CD4-positive, alpha-beta T cell (primary cell): ENCODE results near the gene TXNDC5. TPM values are rescaled to one million over a fixed set of nuclear protein-coding genes. Genes with fewer than 3 reads are reported as not detected.

Experiments
- ATAC-seq: fragments of 200-7000 bp; cut with Tn5 transposase; one replicate; pipeline ENCODE4 v1.10.0; 2022; ENCODE audit warnings: mild to moderate bottlenecking; ENCODE audit not compliant: poor library complexity
- CTCF ChIA-PET: fragments of 350-600 bp; sonication (Branson Sonifier 250); formaldehyde crosslinking; loops from one replicate; lab custom pipeline; 2021; ENCODE audit warnings: antibody characterized with exemption, inconsistent platforms; lab: Charles Lee
- POLR2A ChIA-PET: fragments of 350-600 bp; sonication (Branson Sonifier 250); formaldehyde crosslinking; loops from one replicate; lab custom pipeline; 2021; ENCODE audit warnings: antibody characterized with exemption, inconsistent platforms; lab: Charles Lee
- DNase-seq, 14 experiments: peaks; one replicate each; pipeline ENCODE4 v3.0.0-alpha.2; 2013 to 2020; ENCODE audit warnings: mixed read lengths in 2 of 14
- H3K27ac ChIP-seq, 2 donors: one replicate each; pipeline versions ENCODE4 v1.5.1 to v1.7.0; 2013; ENCODE audit warnings: low read length in 2 of 2, low read depth in 1 of 2, mild to moderate bottlenecking in 1 of 2
- H3K27me3 ChIP-seq, 2 experiments: 1 replicate in 1 of 2; 2 replicates in 1 of 2; pipeline versions ENCODE4 v1.6.1 to v1.7.0; 2013; ENCODE audit warnings: low read length in 2 of 2, control low read depth in 1 of 2, mild to moderate bottlenecking in 1 of 2, moderate library complexity in 1 of 2; ENCODE audit not compliant: insufficient read depth in 2 of 2, control insufficient read depth in 1 of 2
- H3K36me3 ChIP-seq: one replicate; pipeline ENCODE4 v1.6.1; 2013; ENCODE audit warnings: low read length, control low read depth; ENCODE audit not compliant: insufficient read depth
- H3K4me1 ChIP-seq: one replicate; pipeline ENCODE4 v1.6.1; 2013; ENCODE audit warnings: low read length, control low read depth; ENCODE audit not compliant: insufficient read depth
- H3K4me3 ChIP-seq: one replicate; pipeline ENCODE4 v1.5.1; 2013; ENCODE audit warnings: mild to moderate bottlenecking, low read length, moderate library complexity
- H3K9me3 ChIP-seq, 2 experiments: 1 replicate in 1 of 2; 2 replicates in 1 of 2; pipeline versions ENCODE4 v1.6.1 to v1.7.0; 2013; ENCODE audit warnings: low read length in 2 of 2, mild to moderate bottlenecking in 2 of 2, control low read depth in 1 of 2, moderate library complexity in 1 of 2; ENCODE audit not compliant: control insufficient read depth in 1 of 2, insufficient read depth in 1 of 2
- H3K27ac Mint-ChIP-seq: one replicate; pipeline ENCODE4 v1.8.0; 2020; ENCODE audit warnings: mixed read lengths
- H3K27me3 Mint-ChIP-seq: one replicate; pipeline ENCODE4 v1.8.0; 2021; ENCODE audit warnings: mixed read lengths
- H3K36me3 Mint-ChIP-seq: one replicate; pipeline ENCODE4 v1.8.0; 2021; ENCODE audit warnings: low read depth, mixed read lengths
- H3K4me1 Mint-ChIP-seq: one replicate; pipeline ENCODE4 v1.8.0; 2021; ENCODE audit warnings: low read depth, mixed read lengths
- H3K4me3 Mint-ChIP-seq: one replicate; pipeline ENCODE4 v1.8.0; 2020; ENCODE audit warnings: mild to moderate bottlenecking, mixed read lengths
- H3K9me3 Mint-ChIP-seq: one replicate; pipeline ENCODE4 v1.8.0; 2020; ENCODE audit warnings: mixed read lengths
- CTCF ChIP-seq: fragments of 200-600 bp; IDR thresholded peaks from one replicate; pipeline ENCODE4 v1.8.0; 2022; ENCODE audit warnings: antibody characterized with exemption, mild to moderate bottlenecking
- intact Hi-C, 2 experiments: fragments of 100-400 bp; cut with DNase I in 1 of 2; cut with micrococcal nuclease in 1 of 2; formaldehyde crosslinking; loops; one replicate each; pipeline versions ENCODE4 v1.15.1 to v1.9.0; 2023 to 2025; cut with DNase I, micrococcal nuclease
- total RNA-seq, 174 experiments: library from RNA in 2 of 174; stranded (reverse) in 2 of 174; gene quantifications; one replicate each; pipeline ENCODE4 v1.2.3 and lab custom pipeline; 2021 to 2026

The TXNDC5 gene
- total RNA-seq, 2 experiments from 2014 or later: 4.2 to 7.8 TPM

DNA sequence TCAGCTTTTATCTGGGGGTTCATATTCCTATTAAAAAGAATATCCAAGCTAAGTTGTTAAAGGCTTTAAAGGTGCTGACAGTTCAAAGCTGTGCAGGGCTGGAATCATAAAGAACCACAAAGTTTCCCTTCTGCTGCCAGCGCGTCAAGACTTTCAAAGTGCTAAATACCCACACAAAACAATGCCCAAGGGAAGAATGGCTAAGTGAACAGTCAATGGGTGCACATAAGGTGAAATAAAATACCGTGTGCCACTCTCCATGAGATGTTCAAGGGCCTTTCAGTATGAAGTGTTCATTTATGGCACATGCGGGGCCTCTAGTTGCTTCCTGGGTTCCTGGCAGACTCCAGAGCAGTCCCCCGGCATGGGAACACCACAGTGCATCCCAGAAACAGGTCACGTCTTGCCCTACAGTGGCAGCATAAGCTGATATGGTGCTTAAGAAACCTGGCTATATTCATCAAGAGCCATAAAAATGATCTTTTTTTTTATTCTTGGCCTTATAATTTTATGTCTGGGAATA is 14.1 kb downstream of the TXNDC5 start:
- no peak for ATAC-seq
- Histone ChIP-seq H3K4me1 (no peaks in the 10 kb centered on the region), H3K27ac (no peak overlapping the region), H3K36me3 (peaks cover 73% of the 10 kb centered on the region), H3K4me3 (no peak overlapping the region), H3K9me3 (no peaks in the 10 kb centered on the region), H3K27me3 (no peaks in the 10 kb centered on the region)
- CTCF ChIA-PET: no interaction called here
- TF ChIP-seq CTCF: no peak
- Mint-ChIP-seq H3K27ac (no peak overlapping the region), H3K36me3 (peaks cover 87% of the 10 kb centered on the region), H3K4me1 (no peaks in the 10 kb centered on the region), H3K9me3 (no peaks in the 10 kb centered on the region), H3K27me3 (no peaks in the 10 kb centered on the region), H3K4me3 (no peak overlapping the region)
- POLR2A ChIA-PET: no interaction called here
- intact Hi-C loops: no loop called here
- DNase-seq: no peak

GRCh38 chr6:7895125-7895423 is 15.5 kb downstream of the TXNDC5 start:
- peaks cover 71% of the 10 kb centered on the region for H3K36me3 ChIP-seq
- intact Hi-C loops: no loop called here
- no peak overlapping the region for H3K27ac ChIP-seq
- no peaks in the 10 kb centered on the region for H3K9me3 ChIP-seq
- no peak overlapping the region for H3K4me3 ChIP-seq
- H3K27me3 ChIP-seq: no peaks in the 10 kb centered on the region
- Mint-ChIP-seq H3K27ac (no peak overlapping the region), H3K9me3 (no peaks in the 10 kb centered on the region), H3K27me3 (no peaks in the 10 kb centered on the region), H3K36me3 (peaks cover 88% of the 10 kb centered on the region), H3K4me3 (no peak overlapping the region), H3K4me1 (no peaks in the 10 kb centered on the region)
- ChIA-PET CTCF (interaction anchor here (0.8 kb wide), 1 partner anchor 9 kb away, joined by 3 read pairs; no protein-coding TSS in a partner anchor), POLR2A (no interaction called here)
- no peaks in the 10 kb centered on the region for H3K4me1 ChIP-seq
- TF ChIP-seq CTCF: no peak
- DNase-seq (no peak), ATAC-seq (no peak)

DNA sequence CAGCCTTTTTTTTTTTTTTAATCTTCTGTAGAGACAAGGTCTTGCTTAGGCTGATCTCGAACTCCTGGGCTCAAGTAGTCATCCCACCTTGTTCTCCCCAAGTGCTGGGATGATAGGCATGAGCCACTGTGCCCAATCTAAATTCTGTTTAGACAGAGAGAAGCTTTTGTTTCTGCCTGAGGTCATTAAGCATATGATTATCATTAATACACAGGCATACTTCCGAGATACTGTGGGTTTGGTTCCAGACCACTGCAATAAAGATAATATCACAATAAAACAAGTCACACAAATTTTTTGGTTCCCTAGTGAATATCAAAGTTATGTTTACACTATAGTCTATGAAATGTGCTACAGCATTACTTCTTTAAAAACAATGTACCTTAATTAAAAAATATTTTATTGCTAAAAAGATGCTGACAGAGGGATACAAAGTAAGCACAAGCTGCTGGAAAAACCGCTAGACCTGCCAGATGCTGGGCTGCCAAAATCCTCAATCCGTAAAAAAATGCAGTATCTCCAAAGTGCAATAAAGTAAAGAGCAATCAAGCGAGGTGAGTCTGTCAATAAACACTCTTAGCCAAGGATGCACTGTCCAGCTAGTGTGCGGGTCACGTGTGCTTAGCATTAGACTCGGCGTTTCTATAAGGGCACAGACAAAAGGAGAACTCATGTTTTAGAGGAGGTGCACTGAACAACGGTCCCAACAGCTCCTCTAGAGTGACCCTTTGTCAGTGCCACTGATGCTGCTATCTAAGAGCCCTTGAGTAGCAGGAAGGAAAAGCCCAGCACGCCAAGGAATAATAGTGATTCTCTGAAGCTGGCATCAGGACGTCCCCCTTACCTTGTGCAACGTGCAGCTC is 16.1 kb downstream of the TXNDC5 start:
- H3K36me3 Mint-ChIP-seq: peaks cover 91% of the 10 kb centered on the region
- H3K4me1 ChIP-seq: no peaks in the 10 kb centered on the region
- no peak for ATAC-seq

More for the DNA sequence above, 16.1 kb downstream of the TXNDC5 start:
- Mint-ChIP-seq H3K9me3 (no peaks in the 10 kb centered on the region), H3K27me3 (no peaks in the 10 kb centered on the region), H3K4me3 (no peak overlapping the region), H3K4me1 (no peaks in the 10 kb centered on the region), H3K27ac (no peak overlapping the region)
- TF ChIP-seq CTCF: no peak
- Histone ChIP-seq H3K27ac (no peak overlapping the region), H3K27me3 (no peaks in the 10 kb centered on the region), H3K4me3 (no peak overlapping the region), H3K36me3 (peaks cover 74% of the 10 kb centered on the region), H3K9me3 (no peaks in the 10 kb centered on the region)
- intact Hi-C loops: no loop called here
- POLR2A ChIA-PET: no interaction called here
- DNase-seq: no peak
- CTCF ChIA-PET: interaction anchor here (0.8 kb wide), 1 partner anchor 9 kb away, joined by 3 read pairs; no protein-coding TSS in a partner anchor
